ENCODE results near the gene DPM3.
"Not testable (repeated sequence)": the region's sequence is repeated elsewhere in the genome, so short reads cannot be mapped to it uniquely, and the experiment has no call there.

DPM3 gene

DNA sequence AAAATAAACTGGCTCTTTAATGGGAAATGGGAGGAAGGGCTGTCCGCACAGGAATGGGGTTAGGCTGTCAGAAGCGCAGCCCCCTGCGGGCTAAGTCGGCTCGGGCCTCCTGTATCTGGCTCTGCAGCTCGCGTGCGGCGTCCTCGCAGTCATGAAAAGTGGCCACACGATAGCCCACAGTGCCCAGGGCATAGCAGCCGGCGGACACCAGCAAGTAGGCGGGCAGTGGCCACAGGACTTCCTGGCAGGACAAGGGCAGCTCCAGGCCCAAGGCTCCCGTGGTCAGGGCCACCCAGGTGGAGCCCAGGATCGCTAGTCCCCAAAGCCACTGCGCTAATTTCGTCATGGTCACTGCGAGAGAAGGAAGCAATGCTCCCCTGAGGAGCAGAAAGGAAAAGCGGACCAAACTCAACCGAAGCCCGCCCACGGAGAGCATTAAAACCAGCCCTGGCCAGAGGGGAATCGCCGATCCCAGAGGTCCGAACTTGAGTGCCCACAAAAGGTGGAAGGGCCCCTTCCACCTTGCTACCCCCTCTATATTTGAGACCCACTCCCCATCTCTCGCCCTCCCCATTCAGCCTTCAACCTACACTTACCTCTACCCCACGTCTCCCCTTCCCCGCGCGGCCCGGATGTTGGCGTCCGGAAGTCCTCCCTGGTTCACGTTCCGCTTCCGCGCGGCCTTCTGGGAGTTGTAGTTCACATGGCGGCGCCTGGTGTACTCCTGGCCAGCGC lies at the start of gene DPM3:
Gene DPM3, minus strand, starts transcription at position 637 of the 735 bp plus-strand sequence. Its CDS starts 291 bp downstream, at position 346.
- peak; percentile 96 for DNase-seq

GRCh38 chr1:155189926-155190325 lies 49.6 kb upstream of the DPM3 start:
- DNase-seq = not testable (repeated sequence)

- DNase-seq = no peak
These were observed 47.9 kb upstream of the DPM3 start for GRCh38 chr1:155188268-155188667.

DNA sequence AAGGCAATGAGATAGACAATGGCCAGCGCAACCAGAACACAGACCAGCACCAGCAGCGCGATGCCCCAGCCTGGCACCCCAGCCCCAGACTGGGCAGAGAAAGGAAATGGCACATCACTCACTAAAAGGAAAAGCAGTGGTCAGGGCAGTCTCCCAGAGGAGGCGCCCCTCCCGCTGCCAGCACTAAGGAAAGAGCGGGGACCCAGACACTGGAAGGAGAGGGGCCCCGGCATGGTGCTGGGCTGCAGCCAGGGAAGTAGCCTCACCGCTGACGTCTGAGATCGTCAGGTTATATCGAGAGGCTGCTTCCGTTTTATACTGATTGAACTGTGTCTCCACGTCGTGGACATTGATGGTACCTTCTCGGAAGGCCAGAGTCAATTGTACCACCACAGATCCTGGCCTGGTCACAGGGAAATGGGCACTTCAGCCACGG lies 47.1 kb upstream of the DPM3 start:
- DNase-seq = no peak

DNA sequence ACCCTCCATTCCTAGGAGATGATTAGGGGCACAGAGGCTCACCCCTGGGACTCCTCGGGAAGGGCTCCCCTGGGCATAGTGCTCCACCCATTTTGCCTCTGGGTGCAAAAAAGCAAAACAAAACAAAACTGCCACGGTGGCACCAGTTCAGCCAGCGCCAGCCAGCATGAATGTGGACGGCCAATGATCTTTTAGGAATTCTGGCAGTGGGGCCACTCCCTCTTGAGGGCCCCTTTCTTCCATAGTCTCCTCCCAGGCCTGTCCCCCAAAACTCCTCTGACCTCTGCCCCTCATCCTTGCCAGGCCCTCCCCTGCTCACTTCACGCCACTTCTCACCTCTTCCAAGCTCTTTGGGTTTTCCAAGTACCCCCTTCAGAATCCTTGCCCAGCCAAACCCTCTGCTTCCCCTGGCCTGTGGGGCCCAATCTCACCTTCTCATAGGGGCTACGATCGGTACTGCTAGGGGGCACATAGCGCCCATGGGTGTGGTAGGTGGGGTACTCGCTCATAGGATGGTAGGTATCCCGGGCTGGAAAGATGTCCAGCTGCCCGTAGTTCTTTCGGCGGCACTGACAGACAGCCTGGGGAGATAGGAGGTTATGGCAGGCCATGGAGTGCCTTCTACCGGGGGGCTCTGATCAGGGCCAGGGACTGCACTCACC lies 46.6 kb upstream of the DPM3 start:
- DNase-seq = no peak

DNA sequence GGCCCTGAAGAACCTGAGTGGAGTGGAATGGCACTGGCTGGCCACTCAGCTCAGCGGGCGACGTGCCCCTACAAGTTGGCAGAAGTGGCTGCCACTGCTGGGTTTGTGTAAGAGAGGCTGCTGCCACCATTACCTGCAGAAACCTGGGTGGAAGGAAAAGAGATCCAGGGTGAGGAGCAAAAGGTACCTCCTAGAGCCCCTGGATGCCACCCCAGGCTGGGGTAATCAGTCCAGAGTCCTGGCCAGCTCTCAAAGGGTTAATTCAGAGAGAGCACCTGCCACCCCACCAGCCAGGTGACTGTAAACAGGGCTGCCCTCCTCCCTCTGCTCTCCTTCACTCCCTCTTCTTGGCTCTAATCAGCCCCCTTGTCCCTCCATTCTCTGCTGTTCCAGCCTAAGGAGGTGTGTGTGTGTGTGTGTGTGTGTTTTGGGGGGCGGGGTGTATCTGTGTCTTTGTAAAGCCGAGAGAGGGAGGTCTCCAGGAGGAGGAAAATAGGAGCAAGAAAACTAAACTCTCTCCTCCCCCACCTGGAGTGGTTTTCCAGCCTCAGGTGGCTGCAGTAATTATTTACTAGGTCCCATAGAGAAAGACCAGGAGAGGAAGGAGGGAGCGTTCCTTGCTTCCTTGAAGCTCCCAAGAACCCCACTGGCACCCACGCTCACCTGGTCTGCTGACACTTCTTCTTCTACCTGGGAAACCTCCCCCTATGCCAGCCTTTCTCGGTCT lies 45.9 kb upstream of the DPM3 start:
- no peak for DNase-seq

GRCh38 chr1:155185783-155186066 lies 45.4 kb upstream of the DPM3 start:
- no peak for DNase-seq

DNA sequence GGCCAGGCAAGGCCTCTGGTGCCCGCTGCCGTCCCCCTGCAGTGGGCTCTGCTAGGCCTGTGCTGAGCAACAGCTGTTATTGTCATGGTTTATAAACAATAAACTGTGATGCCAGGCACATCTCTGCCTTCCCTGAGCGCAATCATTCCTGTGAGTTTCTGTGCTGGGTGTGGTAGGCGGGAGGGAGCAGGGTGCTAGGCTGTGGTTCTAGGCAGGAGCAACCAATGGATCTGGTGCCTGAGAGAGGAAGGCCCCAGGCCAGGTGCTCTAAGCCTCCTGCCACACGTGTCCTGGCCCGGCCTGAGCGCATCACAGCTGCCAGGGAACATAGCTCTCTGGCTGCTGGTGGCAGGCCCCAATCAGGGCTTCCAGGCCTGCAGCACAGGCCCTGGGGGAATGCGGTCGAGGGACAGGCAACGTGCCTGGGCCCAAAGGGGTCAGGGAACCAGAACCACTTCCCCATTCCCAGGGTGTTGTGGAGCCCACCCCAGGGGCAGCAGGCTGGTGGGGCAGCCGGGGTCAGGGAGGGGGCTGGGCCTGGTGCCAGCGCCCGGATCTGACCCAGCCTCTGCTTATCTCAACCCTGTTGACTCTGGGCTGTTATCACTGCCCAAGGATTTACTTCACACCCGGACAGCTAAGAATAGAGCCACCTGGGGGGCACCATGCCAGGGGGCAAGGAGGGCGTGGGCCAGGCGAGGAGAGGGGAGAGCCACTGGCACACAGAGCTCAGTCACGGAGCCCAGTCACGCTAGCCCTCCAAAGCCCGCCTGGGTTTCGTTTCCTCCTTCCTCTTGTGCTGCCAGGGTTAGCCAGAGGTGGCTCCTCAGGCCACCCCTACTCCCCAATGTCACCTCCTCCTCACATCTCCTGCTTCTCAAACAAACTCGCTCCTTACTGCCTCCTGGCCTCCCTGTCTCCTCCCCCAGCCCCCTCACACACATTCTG lies 44.8 kb upstream of the DPM3 start:
- no peak for DNase-seq

DNA sequence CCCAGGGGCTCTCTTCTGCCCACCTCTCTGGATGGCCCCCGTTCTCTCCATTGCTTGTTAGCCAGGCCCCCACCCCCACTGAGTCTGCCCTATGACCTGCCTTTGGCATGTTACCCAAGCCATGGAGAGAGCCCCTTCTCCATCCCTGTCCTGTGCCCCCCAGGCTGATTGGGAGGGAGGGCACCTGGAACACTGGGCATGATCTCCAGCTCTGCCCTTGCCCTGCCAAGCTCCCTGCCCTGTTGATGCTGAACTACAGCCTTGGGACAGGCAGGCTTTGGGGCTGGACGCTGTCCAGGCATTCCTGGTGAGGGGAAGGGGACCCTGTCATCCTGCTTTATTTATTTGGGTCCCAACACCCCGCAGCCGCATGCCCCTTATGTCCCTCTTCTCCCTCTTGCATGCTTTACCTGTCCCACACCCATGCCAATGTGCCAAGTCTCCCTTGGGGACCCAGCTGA lies 44.0 kb upstream of the DPM3 start:
- DNase-seq = no peak

DNA sequence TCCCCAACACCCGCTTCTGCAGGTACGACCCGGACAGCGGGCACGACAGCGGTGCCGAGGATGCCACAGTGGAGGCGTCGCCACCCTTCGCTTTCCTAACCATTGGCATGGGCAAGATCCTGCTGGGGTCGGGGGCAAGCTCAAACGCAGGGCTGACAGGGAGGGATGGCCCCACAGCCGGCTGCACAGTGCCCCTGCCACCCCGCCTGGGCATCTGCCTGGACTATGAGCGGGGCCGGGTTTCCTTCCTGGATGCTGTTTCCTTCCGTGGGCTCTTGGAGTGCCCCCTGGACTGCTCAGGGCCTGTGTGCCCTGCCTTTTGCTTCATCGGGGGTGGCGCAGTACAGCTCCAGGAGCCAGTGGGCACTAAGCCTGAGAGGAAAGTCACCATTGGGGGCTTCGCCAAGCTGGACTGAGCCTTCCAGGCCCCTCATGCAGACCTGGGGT lies 43.5 kb upstream of the DPM3 start:
- DNase-seq = no peak

GRCh38 chr1:155182052-155182550 lies 41.8 kb upstream of the DPM3 start:
- no peak for DNase-seq

DNA sequence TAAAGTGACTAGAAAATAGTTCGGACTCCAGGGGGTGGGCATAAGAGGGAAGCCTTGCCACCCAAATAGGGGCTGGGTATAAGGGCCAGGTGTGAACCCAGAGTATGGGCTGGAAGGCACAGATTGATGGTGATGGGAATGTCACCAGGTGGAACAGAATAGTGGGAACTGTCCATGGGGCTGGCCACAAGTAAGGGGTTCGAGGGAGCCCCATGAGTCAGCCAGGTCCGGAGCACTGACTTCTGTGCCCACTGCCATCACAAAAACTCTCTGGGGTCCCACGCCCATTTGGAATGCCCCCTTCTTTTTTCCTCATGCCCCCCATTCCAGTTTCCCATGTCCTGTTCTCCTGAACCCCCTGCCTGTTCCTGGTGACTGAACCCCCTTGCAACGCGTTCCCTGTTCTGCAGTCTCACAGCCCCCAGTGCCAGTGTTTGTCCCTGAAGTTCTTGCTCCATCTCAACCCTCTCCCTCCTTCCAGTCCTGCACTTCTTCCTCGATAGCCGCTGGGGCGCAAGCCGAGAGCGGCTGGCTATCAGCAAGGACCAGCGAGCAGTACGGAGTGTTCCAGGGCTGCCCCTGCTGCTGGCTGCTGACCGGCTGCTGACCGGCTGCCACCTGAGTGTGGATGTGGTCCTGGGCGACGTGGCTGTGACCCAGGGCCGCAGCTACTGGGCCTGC lies 41.2 kb upstream of the DPM3 start:
- no peak for DNase-seq

DNA sequence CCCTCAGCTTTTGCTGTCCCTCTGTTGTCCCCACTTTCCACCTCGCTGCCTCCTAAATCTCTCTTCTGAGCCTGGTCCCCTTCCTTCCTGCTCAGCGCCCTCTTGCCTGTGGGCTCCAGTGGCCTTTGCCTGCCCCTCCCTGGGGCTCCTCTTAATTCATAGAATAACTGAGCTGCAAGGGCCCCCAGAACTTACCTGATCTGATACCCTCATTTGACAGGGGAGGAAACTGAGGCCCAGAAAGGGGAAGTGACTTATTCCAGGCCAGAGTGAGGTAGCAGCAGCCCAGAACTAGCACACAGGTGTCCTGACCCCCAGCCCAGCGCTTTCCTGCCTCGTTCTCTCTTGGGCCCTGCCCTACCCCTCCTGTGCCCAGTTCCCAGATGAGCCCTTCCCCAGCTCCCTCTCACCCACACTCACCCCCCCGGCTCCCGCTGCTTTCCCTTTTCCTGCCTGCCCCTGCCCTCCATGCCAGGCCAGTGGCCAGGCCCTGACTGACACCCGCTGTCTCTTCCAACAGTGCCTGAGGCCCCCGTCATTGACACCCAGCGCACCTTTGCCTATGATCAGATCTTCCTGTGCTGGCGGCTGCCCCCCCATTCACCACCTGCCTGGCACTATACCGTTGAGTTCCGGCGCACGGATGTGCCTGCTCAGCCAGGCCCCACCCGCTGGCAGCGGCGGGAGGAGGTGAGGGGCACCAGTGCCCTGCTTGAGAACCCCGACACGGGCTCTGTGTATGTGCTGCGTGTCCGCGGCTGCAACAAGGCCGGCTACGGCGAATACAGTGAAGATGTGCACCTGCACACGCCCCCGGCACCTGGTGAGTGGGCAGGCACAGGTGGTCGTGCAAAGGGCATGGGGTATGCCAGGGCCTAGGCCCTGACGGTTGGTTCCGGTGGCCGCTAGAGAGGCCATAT lies 39.0 kb upstream of the DPM3 start:
- DNase-seq = peak; percentile 45

DNA sequence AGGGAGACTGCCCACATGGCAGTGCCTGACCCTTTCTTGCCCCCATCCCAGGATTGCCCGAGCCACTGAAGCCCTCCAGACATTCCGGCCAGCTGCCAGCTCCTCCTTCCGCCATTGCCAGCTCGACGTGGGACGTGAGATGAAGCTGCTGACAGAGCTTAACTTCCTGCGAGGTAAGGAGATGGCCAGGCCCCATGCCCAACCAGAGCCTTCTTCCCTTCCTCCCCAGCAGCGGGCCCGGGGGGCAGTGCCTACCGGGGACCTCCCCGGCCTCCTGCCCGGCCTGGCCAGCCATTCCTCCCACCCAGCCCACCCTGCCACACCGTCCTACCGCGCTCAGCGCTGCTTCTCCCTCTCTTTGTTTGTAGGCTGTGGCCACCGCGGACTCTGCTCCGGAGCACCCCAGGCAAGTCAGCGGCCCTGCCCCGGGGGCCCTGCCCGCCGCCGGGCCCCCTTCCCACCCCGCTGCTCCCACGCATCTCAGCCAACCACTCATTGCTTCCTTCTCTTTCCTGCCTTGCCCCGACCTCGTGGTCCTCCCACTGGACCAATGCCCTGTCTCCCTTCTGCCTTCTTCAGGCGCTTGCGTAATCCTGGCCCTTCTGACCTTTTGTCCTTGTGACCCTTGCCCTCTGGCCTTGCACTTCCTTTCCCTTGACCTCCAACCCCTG lies 38.2 kb upstream of the DPM3 start:
- peak; percentile 42 for DNase-seq

DNA sequence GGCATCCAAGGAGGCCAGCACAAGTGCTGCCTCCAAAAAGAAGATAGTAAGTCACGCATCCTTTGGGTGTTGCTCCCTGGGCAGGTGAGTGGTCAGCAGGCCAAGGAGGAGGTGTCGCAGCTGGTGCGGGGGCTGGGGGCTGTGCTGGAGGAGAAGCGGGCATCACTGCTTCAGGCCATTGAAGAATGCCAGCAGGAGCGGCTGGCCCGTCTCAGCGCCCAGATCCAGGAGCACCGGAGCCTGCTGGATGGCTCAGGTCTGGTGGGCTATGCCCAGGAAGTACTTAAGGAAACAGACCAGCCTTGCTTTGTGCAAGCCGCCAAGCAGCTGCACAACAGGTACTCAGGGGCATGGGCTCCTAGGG lies 37.6 kb upstream of the DPM3 start:
- peak; percentile 56 for DNase-seq

- DNase-seq = peak; percentile 56
These were observed 37.0 kb upstream of the DPM3 start for GRCh38 chr1:155177192-155177917.

DNA sequence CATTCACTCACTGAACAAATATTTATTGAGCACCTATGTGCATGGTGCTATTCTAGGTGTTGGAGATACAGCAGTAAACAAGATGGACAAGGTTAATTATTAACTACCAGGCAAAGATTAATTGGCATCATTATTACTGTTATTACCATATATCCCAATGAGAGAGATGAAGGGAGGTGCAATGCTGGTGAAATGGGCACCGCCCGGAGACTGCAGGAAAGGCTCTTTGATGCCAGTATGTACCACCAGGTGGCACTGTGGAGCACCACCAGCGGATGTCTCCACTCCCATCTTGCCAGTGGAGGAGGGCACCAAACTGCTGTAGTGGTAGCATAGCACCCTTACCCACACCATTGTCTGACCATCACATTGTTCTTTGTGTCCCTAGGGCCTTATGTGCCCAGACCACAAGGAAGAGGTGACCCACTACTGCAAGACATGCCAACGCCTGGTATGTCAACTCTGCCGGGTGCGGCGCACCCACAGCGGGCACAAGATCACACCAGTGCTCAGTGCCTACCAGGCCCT lies 36.3 kb upstream of the DPM3 start:
- peak; percentile 93 for DNase-seq

GRCh38 chr1:155175927-155176371 lies 35.6 kb upstream of the DPM3 start:
- DNase-seq = peak; percentile 69

DNA sequence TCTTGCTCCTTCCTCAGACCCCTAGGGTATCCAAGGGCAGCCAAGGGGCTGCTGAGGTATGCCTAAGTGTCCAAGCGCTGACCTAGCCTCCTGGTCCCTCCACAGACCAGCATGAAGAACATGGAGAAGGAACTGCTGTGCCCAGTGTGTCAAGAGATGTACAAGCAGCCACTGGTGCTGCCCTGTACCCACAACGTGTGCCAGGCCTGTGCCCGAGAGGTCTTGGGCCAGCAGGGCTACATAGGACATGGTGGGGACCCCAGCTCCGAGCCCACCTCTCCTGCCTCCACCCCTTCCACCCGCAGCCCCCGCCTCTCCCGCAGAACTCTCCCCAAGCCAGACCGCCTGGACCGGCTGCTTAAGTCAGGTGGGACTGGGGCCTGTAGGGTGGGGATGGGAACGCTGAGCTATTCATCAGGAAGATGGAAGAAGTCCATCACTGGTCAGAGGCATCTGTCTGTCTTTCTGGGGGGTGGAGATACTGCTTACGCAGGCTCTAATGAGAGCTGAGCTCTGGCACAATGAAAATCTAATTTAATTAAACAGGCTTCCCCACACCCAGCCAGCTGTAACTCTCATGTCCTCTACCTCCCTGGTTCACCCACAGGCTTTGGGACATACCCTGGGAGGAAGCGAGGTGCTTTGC lies 35.1 kb upstream of the DPM3 start:
- peak; percentile 61 for DNase-seq
